ENCODE results near the gene SCN9A. TPM values are rescaled to one million over a fixed set of nuclear protein-coding genes. Genes with fewer than 3 reads are reported as not detected.

SCN9A gene
- total RNA-seq, 2 donors from 2014 or later, result 6.4 to 12.0 TPM

GRCh38 chr2:166404831-166405568 lies 29.3 kb upstream of the SCN9A start:
- H3K27ac ChIP-seq, result no peak overlapping the region
- H3K27me3 ChIP-seq, result no peaks in the 10 kb centered on the region
- H3K9me3 ChIP-seq, result no peaks in the 10 kb centered on the region
- no peak overlapping the region for H3K4me3 ChIP-seq
- no peak for TF ChIP-seq CTCF (IDR thresholded peaks at IDR 0.05)
- intact Hi-C loops (cut with DNase I), result no loop called here
- H3K9ac ChIP-seq (ENCODE audit: low read depth in 2 of 2, low read length in 2 of 2), result no peak overlapping the region
- no peaks in the 10 kb centered on the region for H3K4me1 ChIP-seq
- no peaks in the 10 kb centered on the region for H3K36me3 ChIP-seq
- DNase-seq, result no peak

GRCh38 chr2:166394245-166394644 lies 18.5 kb upstream of the SCN9A start:
- H3K9ac ChIP-seq (ENCODE audit: low read depth in 2 of 2, low read length in 2 of 2), result no peak overlapping the region
- no peaks in the 10 kb centered on the region for H3K4me1 ChIP-seq
- DNase-seq, result no peak
- no peak for TF ChIP-seq CTCF (IDR thresholded peaks at IDR 0.05)
- intact Hi-C loops (cut with DNase I), result no loop called here
- H3K4me3 ChIP-seq, result no peak overlapping the region
- H3K9me3 ChIP-seq, result no peaks in the 10 kb centered on the region
- no peaks in the 10 kb centered on the region for H3K27me3 ChIP-seq
- no peaks in the 10 kb centered on the region for H3K36me3 ChIP-seq
- H3K27ac ChIP-seq, result no peak overlapping the region

- Histone ChIP-seq H3K27me3 (no peaks in the 10 kb centered on the region), H3K27ac (no peak overlapping the region), H3K4me1 (no peaks in the 10 kb centered on the region), H3K9ac (ENCODE audit: low read depth in 2 of 2, low read length in 2 of 2) (no peak overlapping the region), H3K4me3 (no peak overlapping the region), H3K36me3 (no peaks in the 10 kb centered on the region), H3K9me3 (no peaks in the 10 kb centered on the region)
- intact Hi-C loops (cut with DNase I), result no loop called here
- TF ChIP-seq CTCF (IDR thresholded peaks at IDR 0.05), result no peak
- no peak for DNase-seq
Measured at GRCh38 chr2:166393008-166393407, 17.3 kb upstream of the SCN9A start.

- DNase-seq, result no peak
- no peaks in the 10 kb centered on the region for H3K27me3 ChIP-seq
- H3K4me1 ChIP-seq, result no peaks in the 10 kb centered on the region
- no peak overlapping the region for H3K4me3 ChIP-seq
- no peak overlapping the region for H3K27ac ChIP-seq
- no peak for TF ChIP-seq CTCF (IDR thresholded peaks at IDR 0.05)
- no peaks in the 10 kb centered on the region for H3K36me3 ChIP-seq
- intact Hi-C loops (cut with DNase I), result no loop called here
- H3K9me3 ChIP-seq, result no peaks in the 10 kb centered on the region
- no peak overlapping the region for H3K9ac ChIP-seq (ENCODE audit: low read depth in 2 of 2, low read length in 2 of 2)
Measured at GRCh38 chr2:166388481-166389070, 12.8 kb upstream of the SCN9A start.

GRCh38 chr2:166385313-166385712 lies 9.6 kb upstream of the SCN9A start:
- H3K9ac ChIP-seq (ENCODE audit: low read depth in 2 of 2, low read length in 2 of 2), result no peak overlapping the region
- no peaks in the 10 kb centered on the region for H3K36me3 ChIP-seq
- TF ChIP-seq CTCF (IDR thresholded peaks at IDR 0.05), result no peak
- H3K4me1 ChIP-seq, result no peaks in the 10 kb centered on the region
- no peak overlapping the region for H3K4me3 ChIP-seq
- intact Hi-C loops (cut with DNase I), result no loop called here
- H3K27ac ChIP-seq, result no peak overlapping the region
- no peak for DNase-seq
- H3K9me3 ChIP-seq, result no peaks in the 10 kb centered on the region
- no peaks in the 10 kb centered on the region for H3K27me3 ChIP-seq

All from colonic mucosa (tissue), 4 donors.